ENCODE results near the gene CHID1.

CHID1 gene

DNA sequence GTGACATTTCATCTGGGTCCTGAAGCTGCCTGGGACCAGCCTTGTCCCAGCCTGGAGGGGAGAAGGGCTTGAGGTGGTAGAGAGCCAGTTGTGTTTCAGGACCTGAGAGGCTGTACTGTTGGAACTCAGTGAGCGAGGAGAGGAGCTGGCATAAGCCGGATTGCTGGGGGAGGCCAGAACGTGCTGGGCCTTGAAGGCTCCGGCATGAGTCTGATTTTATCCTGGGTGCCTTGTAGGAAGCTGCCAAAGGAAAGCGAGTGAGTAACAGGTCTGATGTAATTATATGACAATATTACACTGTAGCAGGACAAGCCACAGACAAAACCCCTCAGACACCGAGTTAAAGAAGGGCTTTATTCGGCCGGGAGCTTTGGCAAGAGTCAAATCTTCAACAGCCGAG is 32.2 kb upstream of the CHID1 start:
- TF ChIP-seq, protein P1, sequence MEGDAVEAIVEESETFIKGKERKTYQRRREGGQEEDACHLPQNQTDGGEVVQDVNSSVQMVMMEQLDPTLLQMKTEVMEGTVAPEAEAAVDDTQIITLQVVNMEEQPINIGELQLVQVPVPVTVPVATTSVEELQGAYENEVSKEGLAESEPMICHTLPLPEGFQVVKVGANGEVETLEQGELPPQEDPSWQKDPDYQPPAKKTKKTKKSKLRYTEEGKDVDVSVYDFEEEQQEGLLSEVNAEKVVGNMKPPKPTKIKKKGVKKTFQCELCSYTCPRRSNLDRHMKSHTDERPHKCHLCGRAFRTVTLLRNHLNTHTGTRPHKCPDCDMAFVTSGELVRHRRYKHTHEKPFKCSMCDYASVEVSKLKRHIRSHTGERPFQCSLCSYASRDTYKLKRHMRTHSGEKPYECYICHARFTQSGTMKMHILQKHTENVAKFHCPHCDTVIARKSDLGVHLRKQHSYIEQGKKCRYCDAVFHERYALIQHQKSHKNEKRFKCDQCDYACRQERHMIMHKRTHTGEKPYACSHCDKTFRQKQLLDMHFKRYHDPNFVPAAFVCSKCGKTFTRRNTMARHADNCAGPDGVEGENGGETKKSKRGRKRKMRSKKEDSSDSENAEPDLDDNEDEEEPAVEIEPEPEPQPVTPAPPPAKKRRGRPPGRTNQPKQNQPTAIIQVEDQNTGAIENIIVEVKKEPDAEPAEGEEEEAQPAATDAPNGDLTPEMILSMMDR (IDR thresholded peaks at IDR 0.05; ENCODE audit: low read depth, low read length, poor library complexity, severe bottlenecking) = no peak
- no peak for TF ChIP-seq EZH2phosphoT487 (IDR thresholded peaks at IDR 0.05; ENCODE audit: borderline replicate concordance, low read length)
- Histone ChIP-seq H3F3A (ENCODE audit: control insufficient read depth, insufficient read depth) (no peaks in the 10 kb centered on the region), H3K9me2 (replicated peaks; ENCODE audit: control insufficient read depth, low read length) (no peaks in the 10 kb centered on the region), H3K36me3 (ENCODE audit: control insufficient read depth, low read length) (peaks cover 18% of the 10 kb centered on the region; the same call in 1 of the 2 replicates), H3K4me1 (ENCODE audit: control insufficient read depth, low read length) (peaks cover 3% of the 10 kb centered on the region), H3K4me2 (ENCODE audit: low read length) (no peak overlapping the region), H3K9me3 (ENCODE audit: control insufficient read depth, insufficient read depth, low read length) (no peaks in the 10 kb centered on the region), H4K20me1 (ENCODE audit: control insufficient read depth, insufficient read depth, low read depth, low read length) (peaks cover 3% of the 10 kb centered on the region; the same call in 1 of the 2 replicates), H3K4me3 (ENCODE audit: low read length) (no peak overlapping the region), H3K27ac (ENCODE audit: low read depth, low read length) (no peak overlapping the region), H3K79me2 (ENCODE audit: control insufficient read depth, low read length) (peaks cover 71% of the 10 kb centered on the region), H3K27me3 (ENCODE audit: control insufficient read depth, low read length) (no peaks in the 10 kb centered on the region)

DNA sequence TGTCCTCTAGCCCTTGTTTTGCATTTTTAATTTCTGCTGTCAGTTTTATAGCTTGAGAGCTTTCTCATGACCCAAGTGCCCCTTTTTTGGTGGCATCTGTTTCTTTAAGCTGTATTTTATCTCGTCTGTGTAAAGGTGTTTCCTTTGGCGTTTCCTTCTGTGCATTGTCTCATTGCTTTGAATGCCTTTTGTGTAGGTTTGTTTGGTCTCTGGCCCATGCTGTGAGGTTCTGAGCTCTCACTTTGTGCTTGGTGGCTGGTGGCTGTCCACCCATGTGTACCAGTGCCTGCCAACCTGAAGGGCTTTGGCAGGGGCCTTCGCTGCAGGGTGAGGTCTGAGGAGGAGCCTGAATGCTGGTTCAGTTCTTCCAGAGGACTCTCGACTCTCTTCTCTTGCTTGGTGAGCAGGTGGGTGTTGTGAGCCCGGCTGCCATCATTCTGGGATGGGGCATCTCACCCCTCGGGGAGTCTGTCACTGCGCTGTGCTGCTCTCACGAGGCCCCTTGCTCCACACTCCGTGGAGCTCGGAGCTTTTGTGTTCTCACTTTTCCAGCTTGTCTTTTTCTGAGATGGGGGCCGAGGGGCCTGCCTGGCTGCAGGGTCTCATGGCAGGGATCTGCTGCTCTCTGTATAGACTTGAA is 30.0 kb upstream of the CHID1 start:
- H3F3A ChIP-seq (ENCODE audit: control insufficient read depth, insufficient read depth) = no peaks in the 10 kb centered on the region
- peaks cover 8% of the 10 kb centered on the region; the same call in 1 of the 2 replicates for H3K36me3 ChIP-seq (ENCODE audit: control insufficient read depth, low read length)
- no peak overlapping the region for H3K4me3 ChIP-seq (ENCODE audit: low read length)
- H3K4me2 ChIP-seq (ENCODE audit: low read length) = no peak overlapping the region
- peaks cover 80% of the 10 kb centered on the region for H3K79me2 ChIP-seq (ENCODE audit: control insufficient read depth, low read length)
- no peaks in the 10 kb centered on the region for H3K27me3 ChIP-seq (ENCODE audit: control insufficient read depth, low read length)
- TF ChIP-seq EZH2phosphoT487 (IDR thresholded peaks at IDR 0.05; ENCODE audit: borderline replicate concordance, low read length) = no peak
- TF ChIP-seq, protein P1 (IDR thresholded peaks at IDR 0.05; ENCODE audit: low read depth, low read length, poor library complexity, severe bottlenecking) = no peak
- H3K9me3 ChIP-seq (ENCODE audit: control insufficient read depth, insufficient read depth, low read length) = no peaks in the 10 kb centered on the region
- no peaks in the 10 kb centered on the region for H3K9me2 ChIP-seq (replicated peaks; ENCODE audit: control insufficient read depth, low read length)
- peaks cover 6% of the 10 kb centered on the region; the same call in 1 of the 2 replicates for H4K20me1 ChIP-seq (ENCODE audit: control insufficient read depth, insufficient read depth, low read depth, low read length)
- H3K4me1 ChIP-seq (ENCODE audit: control insufficient read depth, low read length) = peaks cover 5% of the 10 kb centered on the region
- H3K27ac ChIP-seq (ENCODE audit: low read depth, low read length) = no peak overlapping the region

DNA sequence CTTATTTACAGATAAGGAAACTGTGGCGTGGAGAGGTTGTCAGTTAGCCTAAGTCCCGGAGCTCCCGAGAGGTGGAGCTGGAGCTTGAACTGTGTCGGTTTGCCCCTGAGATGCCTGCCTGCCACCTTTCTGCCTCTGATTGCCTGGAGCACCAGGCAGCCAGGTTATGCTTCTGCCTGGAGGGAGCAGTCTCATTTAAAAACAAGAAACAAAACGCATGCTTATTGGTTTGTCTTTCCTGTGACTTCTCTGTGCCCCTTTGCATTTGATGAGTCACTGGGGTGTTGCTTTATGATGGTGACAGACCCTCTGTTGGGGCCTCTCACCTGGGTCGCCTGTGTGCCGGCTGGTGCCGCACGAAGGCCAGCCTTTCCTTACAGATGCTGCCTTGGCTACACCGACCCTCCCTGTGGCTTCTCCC is 27.2 kb upstream of the CHID1 start:
- no peaks in the 10 kb centered on the region for H3K27me3 ChIP-seq (ENCODE audit: control insufficient read depth, low read length)
- H3K79me2 ChIP-seq (ENCODE audit: control insufficient read depth, low read length) = peaks cover 86% of the 10 kb centered on the region
- TF ChIP-seq EZH2phosphoT487 (IDR thresholded peaks at IDR 0.05; ENCODE audit: borderline replicate concordance, low read length) = no peak
- TF ChIP-seq, protein P1 (IDR thresholded peaks at IDR 0.05; ENCODE audit: low read depth, low read length, poor library complexity, severe bottlenecking) = no peak
- H3K4me1 ChIP-seq (ENCODE audit: control insufficient read depth, low read length) = peaks cover 5% of the 10 kb centered on the region
- H3K9me2 ChIP-seq (replicated peaks; ENCODE audit: control insufficient read depth, low read length) = no peaks in the 10 kb centered on the region
- no peak overlapping the region for H3K27ac ChIP-seq (ENCODE audit: low read depth, low read length)
- H3K4me2 ChIP-seq (ENCODE audit: low read length) = no peak overlapping the region
- no peaks in the 10 kb centered on the region for H3K9me3 ChIP-seq (ENCODE audit: control insufficient read depth, insufficient read depth, low read length)
- H4K20me1 ChIP-seq (ENCODE audit: control insufficient read depth, insufficient read depth, low read depth, low read length) = peaks cover 6% of the 10 kb centered on the region; the same call in 1 of the 2 replicates
- no peaks in the 10 kb centered on the region for H3K36me3 ChIP-seq (ENCODE audit: control insufficient read depth, low read length)
- H3K4me3 ChIP-seq (ENCODE audit: low read length) = no peak overlapping the region
- no peaks in the 10 kb centered on the region for H3F3A ChIP-seq (ENCODE audit: control insufficient read depth, insufficient read depth)
